GM06990 (cell line): ENCODE measurements around the gene PTPRN2.

ENCODE experiments used
- DNase-seq: peaks from one replicate; pipeline ENCODE4 v3.0.0-alpha.2; 2011; ENCODE audit not compliant: insufficient read length; ENCODE audit errors: extremely low read depth
- H3K27me3 ChIP-seq: replicated peaks from 2 replicates; pipeline ENCODE4 v1.6.0; 2011; ENCODE audit warnings: low read length; ENCODE audit not compliant: control insufficient read depth, insufficient read depth
- H3K36me3 ChIP-seq: 2 replicates; pipeline ENCODE4 v1.5.1; 2011; ENCODE audit warnings: low read length; ENCODE audit not compliant: control insufficient read depth, insufficient read depth
- H3K4me3 ChIP-seq: replicated peaks from 2 replicates; pipeline ENCODE4 v1.5.1; 2011; ENCODE audit warnings: low read depth, mild to moderate bottlenecking, control low read depth, low read length
- CTCF ChIP-seq: IDR thresholded peaks from 2 replicates; pipeline ENCODE4 v1.5.1; 2011; ENCODE audit warnings: low read length, control low read depth, mild to moderate bottlenecking, inconsistent platforms; ENCODE audit not compliant: insufficient read depth, poor library complexity, severe bottlenecking

PTPRN2 gene

GRCh38 chr7:158590181-158590530 lies 2.5 kb upstream of the PTPRN2 start:
- no peak for TF ChIP-seq CTCF
- Histone ChIP-seq H3K4me3 (no peak overlapping the region), H3K27me3 (no peaks in the 10 kb centered on the region), H3K36me3 (no peaks in the 10 kb centered on the region)
- no peak for DNase-seq

DNA sequence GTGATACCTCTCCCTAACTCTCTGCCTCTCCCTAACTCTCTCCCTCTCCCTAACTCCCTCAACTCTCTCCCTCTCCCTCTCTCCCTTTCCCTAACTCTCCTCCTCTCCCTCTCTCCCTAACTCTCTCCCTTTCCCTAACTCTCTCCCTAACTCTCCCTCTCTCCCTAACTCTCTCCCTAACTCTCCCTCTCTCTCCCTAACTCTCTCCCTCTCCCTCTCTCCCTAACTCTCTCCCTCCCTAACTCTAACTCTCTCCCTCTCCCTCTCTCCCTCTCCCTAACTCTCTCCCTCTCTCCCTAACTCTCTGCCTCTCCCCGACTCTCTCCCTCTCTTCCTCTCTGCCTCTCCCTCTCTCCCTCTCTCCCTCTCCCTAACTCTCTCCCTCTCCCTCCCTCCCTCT lies 2.0 kb upstream of the PTPRN2 start:
- H3K36me3 ChIP-seq, result no peaks in the 10 kb centered on the region
- DNase-seq, result no peak
- H3K4me3 ChIP-seq, result no peak overlapping the region
- no peaks in the 10 kb centered on the region for H3K27me3 ChIP-seq
- no peak for TF ChIP-seq CTCF

GRCh38 chr7:158588878-158589442 lies 1.3 kb upstream of the PTPRN2 start:
- no peak for TF ChIP-seq CTCF
- Histone ChIP-seq H3K4me3 (no peak overlapping the region), H3K27me3 (no peaks in the 10 kb centered on the region), H3K36me3 (no peaks in the 10 kb centered on the region)
- DNase-seq, result no peak

DNA sequence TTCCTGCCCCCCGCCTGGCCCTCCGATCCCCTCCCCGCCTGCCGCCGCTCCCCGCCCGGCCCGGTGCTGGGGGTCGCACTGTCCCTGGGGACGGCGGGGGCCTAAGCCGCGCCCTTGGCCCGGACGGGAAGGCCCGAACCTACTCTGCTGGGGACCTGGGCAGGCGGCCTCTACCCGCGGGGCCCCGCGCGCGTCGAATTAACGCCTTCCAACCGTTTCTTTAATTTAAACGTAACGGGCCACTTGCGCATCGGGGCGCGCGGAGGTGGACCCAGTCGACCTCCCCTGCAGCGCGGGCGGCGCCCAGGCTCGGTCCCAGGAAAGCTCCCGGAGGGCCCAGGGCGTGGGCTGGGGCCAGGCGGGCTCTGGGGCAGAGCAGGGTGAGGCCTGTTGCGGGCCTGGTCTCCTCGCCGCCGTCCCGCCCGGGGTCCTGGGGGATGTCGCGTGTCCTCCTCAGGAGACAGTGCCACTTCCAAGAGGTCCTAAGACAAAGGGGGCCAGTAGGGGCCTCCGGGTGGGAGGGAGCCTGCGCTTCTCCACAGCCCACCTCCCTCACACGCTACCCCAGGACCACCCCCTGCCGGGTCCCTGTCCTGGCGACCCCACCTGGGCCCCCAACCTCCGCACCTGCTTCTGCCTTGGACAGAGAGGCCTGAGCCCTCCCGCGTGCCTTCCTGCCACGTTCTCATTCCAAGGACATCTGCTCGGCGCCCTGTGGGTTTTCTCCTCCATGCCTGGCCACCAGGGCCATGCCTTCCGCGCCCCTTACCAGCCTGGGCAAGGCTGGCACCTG lies 658 bp upstream of the PTPRN2 start:
- no peaks in the 10 kb centered on the region for H3K36me3 ChIP-seq
- no peak for DNase-seq
- H3K27me3 ChIP-seq, result no peaks in the 10 kb centered on the region
- TF ChIP-seq CTCF, result no peak
- H3K4me3 ChIP-seq, result no peak overlapping the region

- no peak for TF ChIP-seq CTCF
These were observed 993 bp downstream of the PTPRN2 start for GRCh38 chr7:158586499-158587161.

More at GRCh38 chr7:158586499-158587161, 993 bp downstream of the PTPRN2 start:
- H3K36me3 ChIP-seq, result no peaks in the 10 kb centered on the region
- H3K4me3 ChIP-seq, result no peak overlapping the region
- no peak for DNase-seq
- no peaks in the 10 kb centered on the region for H3K27me3 ChIP-seq
